B cell (primary cell): ENCODE results near the gene HMOX1. TPM values are rescaled to one million over a fixed set of nuclear protein-coding genes. Genes with fewer than 3 reads are reported as not detected.

Source experiments
- ATAC-seq: fragments of 200-7000 bp; cut with Tn5 transposase; one replicate; pipeline ENCODE4 v1.10.0; 2021; ENCODE audit warnings: low read depth, mild to moderate bottlenecking, moderate number of reproducible peaks, moderate library complexity
- CTCF ChIA-PET: fragments of 350-600 bp; sonication (Branson Sonifier 250); formaldehyde crosslinking; loops from one replicate; lab custom pipeline; 2021; ENCODE audit warnings: antibody characterized with exemption, inconsistent platforms; lab: Charles Lee
- POLR2A ChIA-PET: fragments of 350-600 bp; sonication (Branson Sonifier 250); formaldehyde crosslinking; loops from one replicate; lab custom pipeline; 2021; ENCODE audit warnings: antibody characterized with exemption; lab: Charles Lee
- DNase-seq: peaks from one replicate; pipeline ENCODE4 v3.0.0; 2013
- H2AFZ ChIP-seq: 2 replicates; pipeline ENCODE4 v1.6.1; 2012; ENCODE audit warnings: mild to moderate bottlenecking, low read depth, low read length; ENCODE audit not compliant: insufficient read depth, poor library complexity, severe bottlenecking
- H3K27ac ChIP-seq, 2 donors: 1 replicate in 1 of 2; 2 replicates in 1 of 2; pipeline ENCODE4 v1.5.1; 2012 to 2013; ENCODE audit warnings: low read length in 2 of 2, mild to moderate bottlenecking in 2 of 2, moderate library complexity in 1 of 2
- H3K27me3 ChIP-seq, 4 experiments: fragments of 200-600 bp in 1 of 4; sonication (generic) in 1 of 4; replicated peaks in 1 of 4; 1 replicate in 2 of 4; 2 replicates in 2 of 4; pipeline versions ENCODE4 v1.6.1 to v1.7.0; 2013 to 2016; ENCODE audit warnings: low read length in 3 of 4, mild to moderate bottlenecking in 2 of 4, mixed read lengths in 1 of 4, moderate library complexity in 1 of 4; ENCODE audit not compliant: insufficient read depth in 4 of 4, control insufficient read depth in 3 of 4; ENCODE audit errors: control extremely low read depth in 1 of 4
- H3K36me3 ChIP-seq, 2 experiments: replicated peaks in 1 of 2; 1 replicate in 1 of 2; 2 replicates in 1 of 2; pipeline versions ENCODE4 v1.6.1 to v1.7.1; 2013; ENCODE audit warnings: low read length in 1 of 2; ENCODE audit not compliant: insufficient read depth in 2 of 2, control insufficient read depth in 1 of 2; ENCODE audit errors: control extremely low read depth in 1 of 2, extremely low read depth in 1 of 2
- H3K4me1 ChIP-seq, 2 donors: fragments of 200-600 bp in 1 of 2; sonication (generic) in 1 of 2; 1 replicate in 1 of 2; 2 replicates in 1 of 2; pipeline versions ENCODE4 v1.5.1 to v1.6.1; 2013 to 2017; ENCODE audit warnings: low read length in 2 of 2; ENCODE audit not compliant: control insufficient read depth in 2 of 2, insufficient read depth in 2 of 2
- H3K4me2 ChIP-seq: replicated peaks from 2 replicates; pipeline ENCODE3; 2012; ENCODE audit warnings: mild to moderate bottlenecking, low read depth, low read length; ENCODE audit not compliant: poor library complexity, severe bottlenecking
- H3K4me3 ChIP-seq, 5 experiments: fragments of 200-600 bp in 1 of 5; sonication (generic) in 1 of 5; 1 replicate in 3 of 5; 2 replicates in 2 of 5; pipeline versions ENCODE4 v1.5.1 to v1.7.0; 2011 to 2016; ENCODE audit warnings: low read length in 4 of 5, mild to moderate bottlenecking in 4 of 5, low read depth in 2 of 5, control low read depth in 1 of 5, moderate library complexity in 1 of 5; ENCODE audit not compliant: insufficient read depth in 1 of 5; ENCODE audit errors: control extremely low read depth in 1 of 5, extremely low read depth in 1 of 5
- H3K79me2 ChIP-seq: fragments of 200-600 bp; sonication (generic); one replicate; pipeline ENCODE4 v1.6.0; 2016; ENCODE audit warnings: low read length; ENCODE audit not compliant: control insufficient read depth, insufficient read depth
- H3K9ac ChIP-seq: fragments of 200-600 bp; sonication (generic); 2 replicates; pipeline ENCODE4 v1.6.1; 2017; ENCODE audit warnings: mild to moderate bottlenecking, low read length, moderate library complexity
- H3K9me3 ChIP-seq, 3 donors: one replicate each; pipeline versions ENCODE4 v1.6.1 to v1.7.1; 2013; ENCODE audit warnings: low read length in 2 of 3; ENCODE audit not compliant: control insufficient read depth in 2 of 3, insufficient read depth in 1 of 3; ENCODE audit errors: control extremely low read depth in 1 of 3
- H4K20me1 ChIP-seq: 2 replicates; pipeline ENCODE4 v1.6.0; 2012; ENCODE audit warnings: mild to moderate bottlenecking, low read length; ENCODE audit not compliant: insufficient read depth, control insufficient read depth, poor library complexity, severe bottlenecking
- H3K27ac Mint-ChIP-seq: one replicate; pipeline ENCODE4 v1.8.0; 2021; ENCODE audit warnings: mixed read lengths
- H3K27me3 Mint-ChIP-seq: one replicate; pipeline ENCODE4 v1.8.0; 2021; ENCODE audit warnings: mixed read lengths
- H3K4me1 Mint-ChIP-seq: one replicate; pipeline ENCODE4 v1.8.0; 2021; ENCODE audit warnings: mixed read lengths
- H3K4me3 Mint-ChIP-seq: one replicate; pipeline ENCODE4 v1.8.0; 2021; ENCODE audit warnings: mixed read lengths
- H3K9me3 Mint-ChIP-seq: one replicate; pipeline ENCODE4 v1.8.0; 2022; ENCODE audit warnings: mixed read lengths; ENCODE audit not compliant: insufficient read depth
- CTCF ChIP-seq: fragments of 200-600 bp; IDR thresholded peaks from one replicate; pipeline ENCODE4 v1.8.0; 2022; ENCODE audit warnings: antibody characterized with exemption, mild to moderate bottlenecking
- EZH2 ChIP-seq: IDR thresholded peaks from 2 replicates; pipeline ENCODE4 v1.6.1; 2012; ENCODE audit warnings: borderline replicate concordance, low read depth, mild to moderate bottlenecking, moderate library complexity, low read length; ENCODE audit not compliant: insufficient read depth, poor library complexity, severe bottlenecking
- WGBS: methylation state at CpG from one replicate; pipeline ENCODE4 v1.1.5; 2013; ENCODE audit warnings: missing lambda C conversion rate; ENCODE audit not compliant: insufficient coverage; 5-methylcytosine and 5-hydroxymethylcytosine counted together
- intact Hi-C: fragments of 100-400 bp; cut with micrococcal nuclease; formaldehyde crosslinking; loops from one replicate; pipeline ENCODE4 v1.10.0; 2022
- polyA plus RNA-seq: library from polyadenylated mRNA; depleted of rRNA; stranded (reverse); fragments of >200 nt; gene quantifications from 2 replicates; pipeline ENCODE4 v1.2.3, GENCODE V29; 2012
- total RNA-seq, 2 donors: library from RNA; stranded (reverse); fragments of 120-200 nt in 1 of 2; gene quantifications; 1 replicate in 1 of 2; 2 replicates in 1 of 2; pipeline versions ENCODE4 v1.2.3 to v1.2.4, GENCODE V29; 2013 to 2022

Gene HMOX1
- total and polyA plus RNA-seq, 2 donors (not counting 1 experiment from before 2014, with no cell fraction given): 9.4 to 21.9 TPM

- H3K27ac Mint-ChIP-seq: peak overlapping the region; percentile 96
- Histone ChIP-seq H3K27ac (peak overlapping the region; percentile 99), H3K4me1 (peaks cover 31 to 39% of the 10 kb centered on the region in 2 donors), H3K4me3 (peak overlapping the region in 3 of 5 experiments; percentile 1 to 45 (median 21)), H3K4me2 (peak overlapping the region; percentile 73), H3K79me2 (peaks cover 22% of the 10 kb centered on the region), H4K20me1 (no peaks in the 10 kb centered on the region), H3K27me3 (no peaks in the 10 kb centered on the region), H2AFZ (peak overlapping the region; percentile 3), H3K36me3 (peaks cover 0 to 74% of the 10 kb centered on the region in 2 experiments), H3K9ac (peak overlapping the region; percentile 63), H3K9me3 (no peaks in the 10 kb centered on the region)
- ChIA-PET CTCF (interaction anchor here (0.6 to 16.1 kb wide), 20 partner anchors 11 to 1504 kb away, joined by 3 to 311 read pairs (median 8); partner anchors contain the start of genes HMOX1, MCM5 and TOM1), POLR2A (interaction anchor here (0.6 to 4.6 kb wide), 14 partner anchors 10 to 152 kb away, joined by 3 to 94 read pairs (median 5); partner anchors contain the start of genes HMOX1, MCM5 and TOM1)
- 21% methylated on average over 15 of the region's 16 CpGs for WGBS
- no peak for TF ChIP-seq CTCF
- TF ChIP-seq EZH2: no peak
- ATAC-seq (peak; percentile 89), DNase-seq (peak; percentile 96)
- H3K9me3 Mint-ChIP-seq: no peaks in the 10 kb centered on the region
- intact Hi-C loops: loop anchor here (1.0 to 2.0 kb wide), 8 partner anchors 11 to 173 kb away; partner anchors contain the start of genes HMOX1 and RASD2
- peak overlapping the region; percentile 83 for H3K4me3 Mint-ChIP-seq
- H3K27me3 Mint-ChIP-seq: no peaks in the 10 kb centered on the region
- peaks cover 53% of the 10 kb centered on the region for H3K4me1 Mint-ChIP-seq
Measured at GRCh38 chr22:35409783-35410662, 29.1 kb downstream of the HMOX1 start.
